CD4-positive, alpha-beta T cell treated with Interleukin-4 for 1 hour (primary cell): ENCODE results near the gene LLPH.
"Not testable (repeated sequence)": the region's sequence is repeated elsewhere in the genome, so short reads cannot be mapped to it uniquely, and the experiment has no call there.

ENCODE experiments used
- DNase-seq, 2 donors: peaks; one replicate each; pipeline ENCODE4 v3.0.0-alpha.2; 2020 to 2022

The LLPH gene

DNA sequence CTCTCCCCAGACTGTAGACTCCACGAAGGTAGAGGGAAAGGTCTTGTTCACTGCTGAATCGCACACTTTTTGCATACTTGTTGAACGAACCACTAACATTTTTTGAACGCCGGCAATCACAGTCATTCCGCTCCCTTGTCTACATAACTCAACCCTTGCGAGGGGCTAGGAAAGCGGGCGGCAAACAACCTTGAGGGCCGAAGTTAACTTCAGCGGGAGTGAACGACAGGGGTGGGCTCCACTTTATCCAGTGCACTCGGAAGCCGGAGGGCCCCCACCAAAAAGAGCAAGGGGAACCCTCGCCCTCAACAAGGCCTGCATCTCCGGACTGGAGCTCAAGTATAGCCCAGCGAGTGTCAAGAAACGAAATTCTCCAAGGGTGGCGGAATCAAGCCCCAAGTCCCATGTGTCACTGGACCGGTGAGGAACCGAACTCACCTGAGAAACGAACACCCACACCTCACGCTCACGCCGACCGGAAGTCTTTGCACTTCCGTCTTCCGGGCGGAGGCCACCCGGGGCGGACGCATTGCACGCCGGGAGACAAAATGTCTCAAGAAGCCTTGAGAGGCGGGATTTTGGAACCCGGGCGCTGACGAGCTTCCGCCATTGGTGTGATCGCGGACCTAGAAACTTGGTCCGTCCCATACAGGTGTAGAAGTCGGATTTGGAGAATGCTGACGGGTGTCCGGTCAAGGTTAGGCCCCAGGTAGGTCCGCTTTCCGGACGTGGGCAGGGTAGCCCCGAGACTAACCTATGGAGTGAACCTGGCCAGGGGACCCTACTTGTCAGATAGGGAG, at the start of gene LLPH:
LLPH (minus strand) TSS at position 484 of the 800 bp plus-strand sequence. CDS start 1,644 bp downstream, outside the sequence.
- peak; percentile 89 to 90 for DNase-seq

DNA sequence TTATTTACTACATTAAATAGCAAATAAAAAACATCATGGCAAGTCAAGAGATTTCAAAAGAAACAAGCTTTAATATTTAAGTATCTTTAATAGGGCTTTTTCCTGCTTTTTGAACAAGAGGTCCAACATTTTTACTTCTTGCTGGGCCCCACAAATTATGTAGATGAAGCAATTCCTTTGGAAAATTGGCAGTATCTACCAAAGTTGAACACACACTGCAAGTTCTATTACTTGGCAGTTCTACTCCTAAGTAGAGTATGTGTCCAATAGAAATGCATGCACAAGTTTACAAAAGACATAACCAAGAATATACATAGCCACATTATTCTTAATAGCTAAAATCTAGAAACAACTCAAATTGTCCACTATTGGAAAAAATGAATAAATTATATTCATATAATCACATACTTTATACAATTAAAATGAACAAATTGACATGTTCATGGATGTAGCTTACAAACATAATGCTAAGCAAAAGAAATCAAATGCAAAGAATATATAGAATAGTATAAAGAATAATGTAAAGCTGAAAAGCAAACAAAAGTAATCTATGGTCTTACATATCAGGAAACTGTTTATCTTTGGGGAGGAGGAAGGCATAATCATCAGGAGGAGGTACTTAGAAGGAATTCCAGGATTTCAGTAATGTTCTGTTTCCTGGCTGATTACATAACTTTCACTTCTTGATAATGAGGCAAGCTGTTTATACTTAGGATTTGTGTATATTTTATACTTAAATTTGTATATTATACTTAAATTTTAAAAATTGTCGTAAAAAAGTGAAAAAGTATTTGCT, 45.8 kb upstream of the LLPH start:
- no peak for DNase-seq

DNA sequence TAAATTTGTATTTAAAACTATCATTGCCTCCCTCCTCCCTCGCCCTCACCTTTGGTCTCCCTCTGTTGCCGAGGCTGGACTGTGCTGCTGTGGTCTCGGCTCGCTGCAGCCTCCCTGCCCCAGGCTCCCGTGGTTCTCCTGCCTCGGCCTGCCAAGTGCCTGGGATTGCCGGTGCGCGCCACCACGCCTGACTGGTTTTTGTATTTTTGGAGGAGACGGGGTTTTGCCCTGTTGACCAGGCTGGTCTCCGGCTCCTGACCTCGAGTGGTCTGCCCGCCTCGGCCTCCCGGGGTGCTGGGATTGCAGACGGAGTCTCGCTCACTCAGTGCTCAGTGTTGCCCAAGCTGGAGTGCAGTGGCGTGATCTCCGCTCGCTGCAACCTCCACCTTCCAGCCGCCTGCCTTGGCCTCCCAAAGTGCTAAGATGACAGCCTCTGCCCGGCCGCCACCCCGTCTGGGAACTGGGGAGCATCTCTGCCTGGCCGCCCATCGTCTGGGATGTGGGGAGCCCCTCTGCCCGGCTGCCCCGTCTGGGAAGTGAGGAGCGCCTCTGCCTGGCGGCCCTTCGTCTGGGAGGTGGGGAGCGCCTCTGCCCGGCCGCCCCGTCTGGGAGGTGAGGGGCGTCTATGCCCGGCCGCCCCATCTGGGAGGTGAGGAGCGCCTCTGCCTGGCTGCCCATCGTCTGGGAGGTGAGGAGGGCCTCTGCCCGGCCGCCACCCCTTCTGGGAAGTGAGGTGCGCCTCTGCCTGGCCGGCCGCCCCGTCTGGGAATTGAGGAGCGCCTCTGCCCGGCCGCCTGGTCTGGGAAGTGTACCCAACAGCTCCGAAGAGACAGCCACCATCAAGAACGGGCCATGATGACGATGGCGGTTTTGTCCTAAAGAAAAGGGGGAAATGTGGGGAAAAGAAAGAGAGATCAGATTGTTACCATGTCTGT, 44.1 kb upstream of the LLPH start:
- DNase-seq = not testable (repeated sequence)

DNA sequence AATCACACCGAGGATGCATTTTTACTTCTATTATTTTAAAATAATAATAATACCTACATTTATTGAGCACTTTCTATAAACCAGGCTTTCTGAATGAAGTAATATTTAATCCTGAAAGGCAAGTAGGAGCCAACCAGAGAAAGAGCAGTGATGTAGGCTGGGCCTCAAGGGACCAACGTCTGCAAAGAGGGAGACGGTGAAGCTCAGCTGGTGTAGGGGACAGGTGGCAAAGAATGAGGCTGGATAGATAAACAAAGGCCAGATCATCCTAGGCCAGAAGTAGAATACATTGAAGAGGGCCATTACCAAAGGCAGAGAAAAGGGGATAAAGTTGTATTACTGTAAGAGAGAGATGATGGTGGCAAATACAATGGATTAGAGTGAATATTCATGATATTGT, 40.1 kb upstream of the LLPH start:
- no peak for DNase-seq

DNA sequence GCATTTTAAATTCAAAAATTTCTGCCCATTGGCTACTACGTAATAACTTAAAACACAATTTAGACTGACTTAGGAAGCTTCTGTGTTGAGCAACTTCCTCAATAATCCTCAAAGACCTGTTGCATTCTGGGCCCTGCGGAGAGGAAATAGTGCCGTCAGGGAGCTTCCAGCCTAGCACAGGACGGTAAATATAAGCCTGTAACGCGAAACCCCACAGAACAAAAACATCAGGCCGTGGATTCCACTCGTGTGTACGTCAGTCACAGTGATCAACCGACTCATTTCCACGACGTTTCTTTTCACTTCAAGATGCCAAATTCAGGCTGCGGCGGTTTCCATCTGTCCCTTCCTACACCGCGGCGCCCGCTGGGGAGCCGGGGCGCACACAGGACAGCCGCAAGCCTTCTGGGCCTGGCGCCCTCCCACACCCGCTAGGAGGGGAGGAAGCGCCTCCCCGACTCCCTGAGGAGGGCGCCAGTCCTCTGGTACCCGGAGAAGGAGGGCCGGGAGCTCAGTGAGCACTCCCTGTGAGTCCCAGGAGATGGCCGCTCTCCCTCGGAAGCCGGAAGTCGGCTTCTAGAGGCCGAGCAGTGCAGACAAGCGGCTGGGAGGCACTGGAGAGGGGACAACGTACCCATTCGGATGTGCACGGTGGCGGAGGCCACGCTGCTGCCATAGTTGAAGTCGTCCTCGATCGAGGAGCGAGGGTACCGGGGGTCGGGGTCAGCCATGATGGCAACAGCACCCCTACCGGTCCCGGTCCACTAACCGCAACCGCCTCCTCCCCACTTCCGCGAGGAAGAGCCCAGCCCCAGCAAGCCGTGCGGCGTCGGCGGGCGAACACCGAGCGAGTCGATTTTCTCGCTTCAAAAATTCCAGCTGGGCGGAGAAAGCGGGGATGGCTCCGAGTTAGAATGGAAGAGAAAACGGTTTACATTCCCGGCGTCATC, 38.9 kb upstream of the LLPH start, which contains the start of gene TMBIM4:
TMBIM4 (minus strand) TSS at position 776 of the 950 bp plus-strand sequence; CDS start at position 731, 45 bp downstream.
- DNase-seq = peak; percentile 88

GRCh38 chr12:66168410-66168809, 37.9 kb upstream of the LLPH start:
- DNase-seq = no peak

- no peak for DNase-seq
These were observed 36.0 kb upstream of the LLPH start for GRCh38 chr12:66166561-66166960.

- no peak for DNase-seq
These were observed 34.6 kb upstream of the LLPH start for GRCh38 chr12:66165141-66165540.

DNA sequence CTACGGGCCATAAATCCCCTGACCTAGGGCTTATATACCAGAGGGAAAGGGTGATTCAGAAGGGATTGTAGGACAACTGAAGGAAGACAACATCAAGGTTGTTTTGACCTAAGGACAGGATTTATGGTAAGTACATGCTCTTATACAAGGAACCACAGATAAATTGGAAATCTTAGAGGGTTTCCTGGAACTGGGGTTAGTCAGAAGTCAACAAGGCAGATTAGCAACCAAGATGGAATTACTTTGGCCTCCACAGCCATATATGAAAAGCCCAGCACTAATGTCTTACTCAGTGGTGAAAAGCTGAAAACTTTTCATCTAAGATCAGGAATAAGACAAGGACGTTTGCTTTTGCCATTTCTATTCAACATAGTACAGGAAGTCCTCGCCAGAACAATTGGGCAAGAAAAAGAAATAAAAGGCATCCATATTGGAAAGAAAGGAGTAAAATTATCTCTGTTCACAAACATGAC, 33.8 kb upstream of the LLPH start:
- no peak for DNase-seq

DNA sequence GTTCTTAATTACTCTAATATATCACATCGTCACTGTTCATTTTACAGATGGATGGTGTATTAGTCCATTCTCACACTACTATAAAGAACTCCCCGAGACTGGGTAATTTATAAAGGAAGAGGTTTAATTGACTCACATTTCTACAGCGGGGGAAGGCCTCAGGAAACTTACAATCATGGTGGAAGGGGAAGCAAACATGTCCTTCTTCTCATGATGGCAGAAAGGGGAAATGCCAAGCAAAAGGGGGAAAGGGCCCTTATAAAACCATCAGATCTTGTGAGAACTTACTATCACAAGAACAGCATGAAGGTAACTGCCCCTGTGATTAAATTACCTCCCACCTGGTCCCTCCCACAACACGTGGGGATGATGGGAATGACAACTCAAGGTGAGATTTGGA, 32.7 kb upstream of the LLPH start:
- DNase-seq = no peak

- no peak for DNase-seq
These were observed 32.2 kb upstream of the LLPH start for GRCh38 chr12:66162701-66163100.

DNA sequence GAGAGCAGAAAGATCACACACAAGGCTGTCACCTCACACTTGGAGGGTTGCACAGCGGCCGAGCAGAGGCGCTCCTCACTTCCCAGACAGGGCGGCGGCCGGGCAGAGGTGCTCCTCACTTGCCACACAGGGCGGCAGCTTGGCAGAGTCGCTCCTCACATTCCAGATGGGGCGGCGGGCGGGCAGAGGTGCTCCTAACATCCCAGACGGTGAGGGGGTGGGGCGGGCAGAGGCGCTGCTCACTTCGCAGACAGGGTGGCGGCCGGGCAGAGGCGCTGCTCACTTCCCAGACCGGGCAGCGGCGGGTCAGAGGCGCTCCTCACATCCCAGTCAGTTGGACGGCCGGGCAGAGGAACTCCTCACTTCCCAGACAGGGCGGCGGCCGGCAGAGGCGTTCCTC, 30.2 kb upstream of the LLPH start:
- no peak for DNase-seq

- DNase-seq = no peak
These were observed 28.6 kb upstream of the LLPH start for GRCh38 chr12:66159123-66159522.

DNA sequence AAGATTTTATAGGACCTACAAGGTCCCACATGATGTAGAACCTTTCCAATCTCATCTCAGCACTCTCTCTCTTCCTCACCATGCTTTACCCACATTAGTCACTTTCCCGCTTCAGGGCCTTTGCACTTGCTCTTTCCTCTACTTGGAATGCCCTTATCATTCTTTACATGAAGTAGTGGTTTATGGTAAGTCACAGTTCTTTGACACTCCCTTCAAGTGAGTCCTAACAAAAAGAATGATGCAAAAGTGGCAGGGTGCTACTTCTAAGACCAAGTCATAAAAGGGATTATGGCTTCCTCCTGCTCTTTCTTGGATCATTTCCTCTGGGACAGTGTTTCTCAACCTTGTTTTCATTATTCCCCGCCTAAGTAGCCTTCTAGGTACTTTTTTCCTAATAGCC, 26.1 kb upstream of the LLPH start:
- DNase-seq = no peak

DNA sequence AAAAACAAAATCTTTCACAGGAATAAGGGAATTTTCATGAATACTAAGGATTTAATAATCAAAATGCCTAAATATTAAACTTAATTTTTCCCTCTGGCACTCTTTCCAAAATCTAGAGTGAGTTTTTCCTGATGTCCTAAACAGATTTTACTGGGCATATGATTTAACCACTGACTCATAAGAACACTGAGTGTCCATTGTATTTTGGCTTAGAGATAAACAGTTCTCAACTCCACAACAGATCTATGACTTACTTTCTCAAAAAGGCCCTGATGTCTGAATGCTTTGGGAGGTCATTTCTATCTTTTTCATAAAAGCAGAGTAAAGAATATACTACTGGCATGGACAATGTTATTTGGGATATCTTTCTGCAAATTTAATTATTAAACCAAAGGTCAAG, 24.2 kb upstream of the LLPH start:
- no peak for DNase-seq

DNA sequence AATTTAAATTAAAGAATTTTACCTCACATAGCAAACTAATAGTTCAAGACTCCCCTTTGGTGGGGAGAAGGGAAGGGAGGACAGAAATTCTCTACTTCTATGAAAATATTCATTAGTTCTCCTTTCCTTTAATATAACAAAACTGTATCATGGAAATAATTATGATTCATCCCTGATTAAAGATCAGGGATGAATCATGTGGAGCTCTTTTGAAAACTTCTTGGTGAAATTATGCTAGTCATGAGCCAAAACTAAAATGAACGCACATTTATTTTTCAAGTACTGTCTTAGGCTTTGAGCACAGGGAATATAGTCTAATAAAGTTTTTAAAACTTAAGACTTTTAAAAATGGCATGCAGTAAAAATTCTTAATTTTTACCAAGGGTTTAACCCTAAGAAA, 22.2 kb upstream of the LLPH start:
- DNase-seq = no peak

DNA sequence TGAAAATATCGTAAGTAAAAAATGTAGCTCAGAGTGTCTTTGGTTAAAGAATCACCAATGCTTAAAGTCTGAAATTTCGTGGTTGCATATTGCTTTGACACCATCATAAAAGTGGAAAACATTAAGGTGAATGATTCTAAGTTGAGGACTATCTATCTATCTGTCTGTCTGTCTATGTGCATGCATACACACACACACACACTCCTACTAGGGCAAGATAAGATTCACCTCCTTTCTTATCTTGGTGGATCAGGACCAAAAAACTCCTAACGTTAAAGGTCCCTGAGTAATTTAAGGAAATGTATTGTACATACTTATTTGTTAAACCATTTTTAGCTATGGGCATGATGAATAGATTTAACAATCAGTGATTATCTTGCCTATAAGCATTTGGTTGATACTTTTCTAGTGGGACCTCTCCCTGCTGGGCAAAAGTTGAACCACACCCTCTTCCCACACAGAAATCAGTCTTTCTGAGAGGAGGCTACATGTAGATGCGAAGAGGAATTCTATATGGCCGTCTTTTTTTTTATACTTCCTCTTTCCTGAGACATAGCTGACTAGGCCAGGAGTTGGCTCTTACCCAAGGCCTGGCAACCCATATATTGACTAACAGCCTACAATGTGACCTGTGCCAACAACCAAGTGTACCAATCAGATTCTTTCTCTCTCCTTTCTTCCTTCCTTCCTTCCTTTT, 19.3 kb upstream of the LLPH start:
- DNase-seq = peak in 1 of 2 donors; percentile 52

- peak; percentile 12 to 22 for DNase-seq
These were observed 14.5 kb upstream of the LLPH start for GRCh38 chr12:66144791-66145754.

DNA sequence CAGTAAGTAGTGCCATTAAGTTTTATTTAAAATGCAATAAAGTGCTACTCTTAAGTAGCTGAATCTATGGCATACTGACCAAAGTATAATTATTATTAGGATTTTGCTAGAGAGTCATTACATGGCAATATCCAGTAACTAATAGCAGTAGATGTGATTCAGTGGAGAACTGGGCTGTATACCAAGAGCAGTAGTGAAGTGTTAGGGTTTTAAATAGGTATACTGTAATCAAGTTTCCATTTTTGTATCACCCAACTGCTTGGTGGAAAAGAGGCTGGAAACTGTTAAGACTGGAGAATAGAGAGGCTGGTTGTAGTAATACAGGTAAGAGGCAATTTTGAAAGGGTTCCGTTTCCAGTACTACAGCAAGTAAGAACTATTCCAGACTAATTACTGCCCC, 13.3 kb upstream of the LLPH start:
- no peak for DNase-seq

DNA sequence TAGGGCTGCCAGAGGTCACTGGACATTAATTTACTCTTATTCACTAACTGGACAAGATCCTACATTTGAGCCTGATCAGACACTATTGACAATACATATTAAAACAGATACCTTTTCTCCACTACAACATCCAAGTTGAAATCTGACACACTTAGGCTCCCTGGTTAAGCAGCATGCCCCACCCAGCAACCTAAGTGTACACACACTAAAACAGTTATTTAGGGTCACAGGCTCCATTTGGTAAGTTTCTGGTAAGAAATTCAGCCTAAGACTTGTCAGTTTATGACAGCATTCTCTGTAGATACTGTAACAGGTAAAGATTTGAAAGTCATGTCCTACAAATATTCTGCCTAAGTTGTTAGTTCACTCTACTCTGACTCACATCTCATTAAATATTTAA, 12.3 kb upstream of the LLPH start:
- no peak for DNase-seq
